Gastroesophageal sphincter (tissue), 3 donors: ENCODE measurements around the gene AHRR.

ENCODE experiments used
- EP300 ChIP-seq: sonication (generic); formaldehyde crosslinking; IDR thresholded peaks from one replicate; pipeline ENCODE4 v1.6.1; 2017; ENCODE audit warnings: antibody characterized with exemption, mild to moderate bottlenecking
- POLR2A ChIP-seq, 2 donors: fragments of 450-650 bp; IDR thresholded peaks; one replicate each; pipeline ENCODE4 v1.6.1; 2017; ENCODE audit warnings: antibody characterized with exemption in 2 of 2, mild to moderate bottlenecking in 2 of 2, moderate library complexity in 1 of 2
- POLR2AphosphoS5 ChIP-seq: sonication (generic); formaldehyde crosslinking; IDR thresholded peaks from one replicate; pipeline ENCODE4 v1.6.1; 2017; ENCODE audit warnings: antibody characterized with exemption
- TF ChIP-seq, protein P1 (sequence below), 4 experiments: fragments of 200-600 bp in 2 of 4; fragments of 450-650 bp in 2 of 4; sonication (generic) in 1 of 4; IDR thresholded peaks; one replicate each; pipeline ENCODE4 v1.5.1; 2017 to 2019; ENCODE audit warnings: antibody characterized with exemption in 4 of 4, mild to moderate bottlenecking in 2 of 4, moderate library complexity in 2 of 4

DNA sequence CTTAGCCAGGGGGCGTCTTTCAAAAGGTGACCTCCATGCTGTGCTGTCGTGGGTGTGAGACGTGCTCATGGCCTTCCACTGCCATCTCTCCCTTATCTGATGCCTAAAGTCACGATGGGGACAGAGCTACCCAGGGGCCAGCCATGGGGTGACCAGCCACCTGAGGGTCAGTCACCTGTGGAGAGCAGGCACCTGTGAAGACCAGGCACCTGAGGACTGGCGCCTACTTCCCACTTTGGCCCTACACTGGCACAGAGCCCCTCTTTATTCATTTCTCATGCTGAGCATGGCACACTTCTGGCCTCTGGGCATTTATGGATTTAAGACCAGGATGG is 115.1 kb downstream of the AHRR start:
- TF ChIP-seq, protein P1, sequence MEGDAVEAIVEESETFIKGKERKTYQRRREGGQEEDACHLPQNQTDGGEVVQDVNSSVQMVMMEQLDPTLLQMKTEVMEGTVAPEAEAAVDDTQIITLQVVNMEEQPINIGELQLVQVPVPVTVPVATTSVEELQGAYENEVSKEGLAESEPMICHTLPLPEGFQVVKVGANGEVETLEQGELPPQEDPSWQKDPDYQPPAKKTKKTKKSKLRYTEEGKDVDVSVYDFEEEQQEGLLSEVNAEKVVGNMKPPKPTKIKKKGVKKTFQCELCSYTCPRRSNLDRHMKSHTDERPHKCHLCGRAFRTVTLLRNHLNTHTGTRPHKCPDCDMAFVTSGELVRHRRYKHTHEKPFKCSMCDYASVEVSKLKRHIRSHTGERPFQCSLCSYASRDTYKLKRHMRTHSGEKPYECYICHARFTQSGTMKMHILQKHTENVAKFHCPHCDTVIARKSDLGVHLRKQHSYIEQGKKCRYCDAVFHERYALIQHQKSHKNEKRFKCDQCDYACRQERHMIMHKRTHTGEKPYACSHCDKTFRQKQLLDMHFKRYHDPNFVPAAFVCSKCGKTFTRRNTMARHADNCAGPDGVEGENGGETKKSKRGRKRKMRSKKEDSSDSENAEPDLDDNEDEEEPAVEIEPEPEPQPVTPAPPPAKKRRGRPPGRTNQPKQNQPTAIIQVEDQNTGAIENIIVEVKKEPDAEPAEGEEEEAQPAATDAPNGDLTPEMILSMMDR (IDR thresholded peaks at IDR 0.05): no peak
- TF ChIP-seq POLR2A (IDR thresholded peaks at IDR 0.05): no peak
- no peak for TF ChIP-seq POLR2AphosphoS5
- no peak for TF ChIP-seq EP300
